ENCODE results near the gene AOAH.
"Not testable (repeated sequence)": the region's sequence is repeated elsewhere in the genome, so short reads cannot be mapped to it uniquely, and the experiment has no call there.

The AOAH gene

DNA sequence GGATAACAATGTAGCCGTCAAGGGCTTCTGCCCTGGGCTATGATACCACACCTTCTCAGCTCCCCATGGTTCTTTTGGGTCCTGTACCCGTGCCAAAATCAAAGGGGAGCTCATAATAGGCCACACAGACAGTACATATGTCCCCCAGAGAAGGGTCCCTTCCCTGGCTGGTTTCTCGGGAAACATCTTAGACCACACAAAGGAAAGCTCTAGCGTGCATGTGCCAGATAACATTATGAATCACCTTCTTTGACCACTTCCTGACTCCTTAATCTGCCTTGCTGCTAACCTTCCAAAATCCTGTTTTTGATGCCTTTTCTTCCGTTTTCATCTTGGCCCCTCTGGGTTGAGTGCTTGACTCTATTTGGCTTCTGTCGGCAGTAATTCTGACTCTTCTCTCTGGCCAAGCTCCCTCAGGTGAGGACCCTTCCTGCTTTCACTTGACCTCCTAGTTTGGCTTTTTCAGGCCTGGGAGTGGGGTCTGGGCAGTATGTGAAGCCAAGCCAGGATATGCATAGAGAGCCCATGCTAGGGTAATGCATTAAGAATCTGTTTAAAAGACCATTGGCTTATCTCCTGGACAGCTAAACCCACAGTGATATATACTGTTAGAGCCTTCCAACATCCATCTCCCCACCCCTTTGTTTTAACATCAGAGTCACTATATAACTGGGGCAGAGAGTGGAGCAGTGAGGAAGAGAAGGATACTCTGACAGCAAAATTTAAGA is 249.8 kb downstream of the AOAH start:
- H3K4me3 ChIP-seq (replicated peaks; ENCODE audit: low read depth, low read length), result no peak overlapping the region
- no peaks in the 10 kb centered on the region for H3K27me3 ChIP-seq (replicated peaks; ENCODE audit: control insufficient read depth, insufficient read depth, low read length)
- DNase-seq (ENCODE audit: extremely low read depth, insufficient read length), result no peak
- no peaks in the 10 kb centered on the region for H3K36me3 ChIP-seq (ENCODE audit: control insufficient read depth, insufficient read depth, low read length)
- TF ChIP-seq, protein P1, sequence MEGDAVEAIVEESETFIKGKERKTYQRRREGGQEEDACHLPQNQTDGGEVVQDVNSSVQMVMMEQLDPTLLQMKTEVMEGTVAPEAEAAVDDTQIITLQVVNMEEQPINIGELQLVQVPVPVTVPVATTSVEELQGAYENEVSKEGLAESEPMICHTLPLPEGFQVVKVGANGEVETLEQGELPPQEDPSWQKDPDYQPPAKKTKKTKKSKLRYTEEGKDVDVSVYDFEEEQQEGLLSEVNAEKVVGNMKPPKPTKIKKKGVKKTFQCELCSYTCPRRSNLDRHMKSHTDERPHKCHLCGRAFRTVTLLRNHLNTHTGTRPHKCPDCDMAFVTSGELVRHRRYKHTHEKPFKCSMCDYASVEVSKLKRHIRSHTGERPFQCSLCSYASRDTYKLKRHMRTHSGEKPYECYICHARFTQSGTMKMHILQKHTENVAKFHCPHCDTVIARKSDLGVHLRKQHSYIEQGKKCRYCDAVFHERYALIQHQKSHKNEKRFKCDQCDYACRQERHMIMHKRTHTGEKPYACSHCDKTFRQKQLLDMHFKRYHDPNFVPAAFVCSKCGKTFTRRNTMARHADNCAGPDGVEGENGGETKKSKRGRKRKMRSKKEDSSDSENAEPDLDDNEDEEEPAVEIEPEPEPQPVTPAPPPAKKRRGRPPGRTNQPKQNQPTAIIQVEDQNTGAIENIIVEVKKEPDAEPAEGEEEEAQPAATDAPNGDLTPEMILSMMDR (IDR thresholded peaks at IDR 0.05; ENCODE audit: insufficient read depth, low read length, poor library complexity, severe bottlenecking), result no peak

DNA sequence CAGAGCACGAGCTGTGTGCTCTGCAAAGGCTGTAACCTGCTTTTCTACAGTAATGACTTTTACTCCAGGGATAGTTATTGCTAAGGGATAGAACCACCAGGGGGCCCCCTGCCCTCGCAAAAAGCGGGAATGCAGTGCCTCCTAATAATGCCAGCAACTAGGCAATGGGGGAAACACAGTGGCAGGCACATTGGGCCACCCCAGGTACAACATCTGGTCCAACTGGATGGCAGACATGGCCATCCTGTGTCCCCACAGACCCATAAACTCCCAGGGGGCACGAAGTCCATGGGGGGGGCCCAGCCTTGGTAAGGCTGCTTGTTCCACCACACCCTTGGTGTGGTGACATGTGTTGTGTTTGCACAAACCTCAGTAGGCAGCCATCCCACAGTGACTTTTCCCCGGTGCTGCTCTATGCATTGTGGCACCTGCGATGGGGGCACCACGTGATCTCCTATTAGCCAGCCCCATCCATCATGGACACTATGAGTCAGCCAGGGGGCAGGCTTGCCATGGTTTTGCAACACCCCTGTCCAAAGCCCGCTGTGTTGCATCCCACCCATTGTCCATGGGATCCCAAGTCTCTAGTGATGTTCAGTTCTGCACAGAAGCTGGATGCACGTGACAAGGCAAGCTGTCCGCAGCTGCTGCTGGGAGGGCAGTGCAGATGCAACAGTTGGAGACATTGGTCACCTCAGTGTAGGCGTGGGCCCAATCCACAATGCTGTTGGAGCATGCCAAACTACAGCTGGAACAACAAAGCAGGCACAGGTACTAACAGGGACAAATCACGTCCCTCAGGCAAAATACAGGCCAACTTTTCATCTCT is 250.6 kb downstream of the AOAH start:
- no peaks in the 10 kb centered on the region for H3K36me3 ChIP-seq (ENCODE audit: control insufficient read depth, insufficient read depth, low read length)
- TF ChIP-seq, protein P1 (IDR thresholded peaks at IDR 0.05; ENCODE audit: insufficient read depth, low read length, poor library complexity, severe bottlenecking), result peak; percentile 57
- no peaks in the 10 kb centered on the region for H3K27me3 ChIP-seq (replicated peaks; ENCODE audit: control insufficient read depth, insufficient read depth, low read length)
- no peak for DNase-seq (ENCODE audit: extremely low read depth, insufficient read length)
- no peak overlapping the region for H3K4me3 ChIP-seq (replicated peaks; ENCODE audit: low read depth, low read length)

DNA sequence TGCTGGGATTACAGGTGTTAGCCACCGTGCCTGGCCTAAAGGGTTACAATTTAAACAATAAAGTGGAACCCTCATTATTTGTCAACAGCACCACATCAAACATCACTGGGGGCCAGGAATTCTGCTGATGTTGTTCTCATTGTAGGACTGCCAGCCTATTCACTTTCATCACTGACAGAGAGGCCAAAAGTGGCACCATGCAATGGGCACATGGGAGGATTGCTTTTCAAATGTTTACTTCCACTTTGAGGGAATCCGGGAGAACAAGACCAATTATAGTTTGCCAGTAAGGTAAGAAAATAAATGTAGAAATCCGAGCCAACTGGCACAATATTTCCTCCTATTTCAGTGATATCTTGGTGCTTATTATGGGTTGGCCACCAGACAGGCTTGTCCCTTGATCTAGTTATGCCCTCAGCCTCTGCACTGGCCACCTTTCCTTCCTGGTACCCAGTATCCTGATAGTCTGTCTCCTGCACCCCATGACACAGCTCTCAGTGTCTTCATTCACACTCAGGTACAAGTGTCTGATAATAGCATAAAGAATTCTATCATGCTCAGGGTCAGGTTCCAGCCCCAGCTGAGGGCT is 252.1 kb downstream of the AOAH start:
- TF ChIP-seq, protein P1 (IDR thresholded peaks at IDR 0.05; ENCODE audit: insufficient read depth, low read length, poor library complexity, severe bottlenecking), result no peak
- Histone ChIP-seq H3K36me3 (ENCODE audit: control insufficient read depth, insufficient read depth, low read length) (no peaks in the 10 kb centered on the region), H3K27me3 (replicated peaks; ENCODE audit: control insufficient read depth, insufficient read depth, low read length) (no peaks in the 10 kb centered on the region), H3K4me3 (replicated peaks; ENCODE audit: low read depth, low read length) (no peak overlapping the region)
- DNase-seq (ENCODE audit: extremely low read depth, insufficient read length), result no peak

DNA sequence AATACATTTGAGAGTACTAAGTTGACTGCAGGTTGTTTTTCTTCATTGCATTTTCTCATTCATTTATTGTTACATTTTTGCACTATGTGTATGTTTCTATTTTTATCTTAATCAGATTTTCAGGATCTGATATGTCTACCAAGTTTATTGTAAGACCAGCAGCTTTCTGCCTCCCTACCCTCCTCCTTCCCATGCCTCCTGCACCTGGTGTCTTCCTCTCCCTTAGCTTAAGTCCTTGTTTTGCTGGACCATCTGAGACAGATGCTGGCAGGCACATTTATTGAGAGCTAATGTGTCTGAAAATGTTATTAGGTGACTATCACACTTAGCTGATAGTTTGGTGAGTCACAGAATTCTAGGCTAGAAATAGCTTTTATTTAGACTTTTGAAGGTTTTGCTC is 255.1 kb downstream of the AOAH start:
- no peaks in the 10 kb centered on the region for H3K36me3 ChIP-seq (ENCODE audit: control insufficient read depth, insufficient read depth, low read length)
- H3K27me3 ChIP-seq (replicated peaks; ENCODE audit: control insufficient read depth, insufficient read depth, low read length), result no peaks in the 10 kb centered on the region
- no peak for DNase-seq (ENCODE audit: extremely low read depth, insufficient read length)
- H3K4me3 ChIP-seq (replicated peaks; ENCODE audit: low read depth, low read length), result no peak overlapping the region
- TF ChIP-seq, protein P1 (IDR thresholded peaks at IDR 0.05; ENCODE audit: insufficient read depth, low read length, poor library complexity, severe bottlenecking), result no peak

DNA sequence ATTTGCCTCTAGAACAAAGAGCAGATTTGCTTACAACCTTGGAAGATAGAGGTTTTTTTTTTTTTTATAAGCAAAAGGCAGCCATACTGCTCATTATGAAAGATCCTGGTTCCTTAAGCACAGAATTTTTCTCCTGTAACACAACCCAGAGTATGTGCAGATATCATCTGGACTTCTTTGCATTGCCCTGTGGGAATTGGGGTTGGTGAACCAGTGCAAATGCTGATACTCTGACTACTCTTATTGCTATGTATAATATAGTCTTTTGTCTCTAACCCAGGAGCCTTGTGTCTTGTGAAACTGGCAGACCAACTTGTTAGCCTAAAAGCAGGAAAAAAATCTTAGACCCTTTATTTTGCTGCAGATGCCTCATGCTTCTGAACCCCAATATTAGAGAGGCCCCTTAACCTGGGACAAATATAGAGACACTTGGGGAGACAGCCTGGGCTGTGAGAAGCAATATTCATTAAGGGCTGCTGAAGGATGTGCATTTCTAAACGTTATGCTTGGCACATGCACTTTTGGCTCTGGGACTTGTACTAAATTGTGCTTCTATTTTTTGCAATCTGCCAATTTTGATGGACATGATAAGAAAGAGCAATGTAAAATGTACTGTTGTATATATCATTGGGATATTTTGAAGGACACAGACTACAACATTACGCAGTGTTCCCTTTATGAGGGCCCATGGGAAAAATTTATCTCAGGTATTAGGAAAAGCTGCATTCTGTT is 255.8 kb downstream of the AOAH start:
- TF ChIP-seq, protein P1 (IDR thresholded peaks at IDR 0.05; ENCODE audit: insufficient read depth, low read length, poor library complexity, severe bottlenecking), result no peak
- Histone ChIP-seq H3K36me3 (ENCODE audit: control insufficient read depth, insufficient read depth, low read length) (no peaks in the 10 kb centered on the region), H3K4me3 (replicated peaks; ENCODE audit: low read depth, low read length) (no peak overlapping the region), H3K27me3 (replicated peaks; ENCODE audit: control insufficient read depth, insufficient read depth, low read length) (no peaks in the 10 kb centered on the region)
- no peak for DNase-seq (ENCODE audit: extremely low read depth, insufficient read length)

DNA sequence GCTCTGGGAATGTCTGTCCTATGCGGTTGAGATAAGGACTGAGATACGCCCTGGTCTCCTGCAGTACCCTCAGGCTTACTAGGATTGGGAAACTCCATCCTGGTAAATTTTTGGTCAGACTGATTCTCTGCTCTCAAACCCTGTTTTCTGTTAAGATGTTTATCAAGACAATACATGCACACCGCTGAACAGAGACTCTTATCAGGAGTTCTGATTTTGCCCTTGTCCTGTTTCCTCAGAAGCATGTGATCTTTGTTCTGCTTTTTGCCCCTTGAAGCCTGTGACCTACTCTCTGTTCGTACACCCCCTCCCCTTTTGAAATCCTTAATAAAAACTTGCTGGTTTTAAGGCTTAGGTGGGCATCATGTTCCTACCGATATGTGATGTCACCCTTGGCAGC is 258.3 kb downstream of the AOAH start:
- H3K36me3 ChIP-seq (ENCODE audit: control insufficient read depth, insufficient read depth, low read length); DNase-seq (ENCODE audit: extremely low read depth, insufficient read length); H3K4me3 ChIP-seq (replicated peaks; ENCODE audit: low read depth, low read length); H3K27me3 ChIP-seq (replicated peaks; ENCODE audit: control insufficient read depth, insufficient read depth, low read length): not testable (repeated sequence)

Data from GM06990 (cell line).